Lung microvascular endothelial cell (primary cell): ENCODE results near the gene C6orf62. TPM values are rescaled to one million over a fixed set of nuclear protein-coding genes. Genes with fewer than 3 reads are reported as not detected.
A peak's percentile ranks its signal among the peaks of the same experiment; 100 is the strongest.
"Not testable (repeated sequence)": the region's sequence is repeated elsewhere in the genome, so short reads cannot be mapped to it uniquely, and the experiment has no call there.

Source experiments
- DNase-seq, 2 donors: peaks; one replicate each; pipeline versions ENCODE4 v3.0.0 to v3.0.0-alpha.2; 2010; ENCODE audit warnings: low read depth in 2 of 2
- total RNA-seq: library from RNA; depleted of rRNA; stranded (reverse); fragments of >200 nt; gene quantifications from 2 replicates; pipeline ENCODE4 v1.2.1, GENCODE V29; 2014

The C6orf62 gene
- total RNA-seq, 1 donor from 2014 or later, result 68.1 TPM

- no peak for DNase-seq
Measured at GRCh38 chr6:24702720-24703282, 16.2 kb downstream of the C6orf62 start.

GRCh38 chr6:24699521-24700359 is 19.2 kb downstream of the C6orf62 start:
- DNase-seq, result no peak

- DNase-seq, result no peak
Measured at GRCh38 chr6:24696097-24696496, 22.9 kb downstream of the C6orf62 start.

GRCh38 chr6:24695635-24696034 is 23.3 kb downstream of the C6orf62 start:
- DNase-seq, result peak; percentile 49 to 70

- no peak for DNase-seq
Measured at GRCh38 chr6:24694198-24694597, 24.8 kb downstream of the C6orf62 start.

GRCh38 chr6:24692848-24693592 is 25.9 kb downstream of the C6orf62 start:
- no peak for DNase-seq

GRCh38 chr6:24692415-24692814 is 26.5 kb downstream of the C6orf62 start:
- DNase-seq, result no peak

GRCh38 chr6:24692003-24692402 is 27.0 kb downstream of the C6orf62 start:
- no peak for DNase-seq

- no peak for DNase-seq
Measured at GRCh38 chr6:24691550-24691949, 27.4 kb downstream of the C6orf62 start.

- DNase-seq, result no peak
Measured at GRCh38 chr6:24690593-24690992, 28.4 kb downstream of the C6orf62 start.

- DNase-seq, result no peak
Measured at GRCh38 chr6:24689964-24690363, 29.0 kb downstream of the C6orf62 start.

- no peak for DNase-seq
Measured at GRCh38 chr6:24686946-24687345, 32.0 kb downstream of the C6orf62 start.

GRCh38 chr6:24686408-24686807 is 32.5 kb downstream of the C6orf62 start:
- no peak for DNase-seq

- DNase-seq, result no peak
Measured at GRCh38 chr6:24683297-24684296, 35.4 kb downstream of the C6orf62 start.

- no peak for DNase-seq
Measured at GRCh38 chr6:24680582-24680981, 38.4 kb downstream of the C6orf62 start.

- not testable (repeated sequence) for DNase-seq
Measured at GRCh38 chr6:24678792-24679352, 40.1 kb downstream of the C6orf62 start.

GRCh38 chr6:24673625-24674024 is 45.3 kb downstream of the C6orf62 start:
- no peak for DNase-seq

GRCh38 chr6:24672620-24673182 is 46.3 kb downstream of the C6orf62 start:
- no peak for DNase-seq

GRCh38 chr6:24671077-24671476 is 47.9 kb downstream of the C6orf62 start:
- DNase-seq, result not testable (repeated sequence)

GRCh38 chr6:24670492-24670891 is 48.5 kb downstream of the C6orf62 start:
- not testable (repeated sequence) for DNase-seq

- no peak for DNase-seq
Measured at GRCh38 chr6:24668997-24669361, 50.0 kb downstream of the C6orf62 start.
